Lung (tissue), 12 donors: ENCODE measurements around the gene BNIPL. TPM values are rescaled to one million over a fixed set of nuclear protein-coding genes. Genes with fewer than 3 reads are reported as not detected.

ENCODE experiments used
- ATAC-seq: fragments of 200-7000 bp; cut with Tn5 transposase; one replicate; pipeline ENCODE4 v1.9.1; 2020; ENCODE audit warnings: moderate number of reproducible peaks; ENCODE audit not compliant: insufficient read depth, low FRiP score
- DNase-seq, 3 donors: peaks; one replicate each; pipeline ENCODE4 v3.0.0-alpha.2; 2013 to 2017
- H3K27ac ChIP-seq, 2 donors: one replicate each; pipeline ENCODE4 v1.5.1; 2013; ENCODE audit warnings: mild to moderate bottlenecking in 2 of 2, moderate library complexity in 2 of 2, control low read depth in 1 of 2, inconsistent platforms in 1 of 2, low read depth in 1 of 2, low read length in 1 of 2
- H3K27me3 ChIP-seq, 3 donors: one replicate each; pipeline ENCODE4 v1.5.1; 2013; ENCODE audit warnings: low read length in 2 of 3; ENCODE audit not compliant: control insufficient read depth in 3 of 3, insufficient read depth in 3 of 3
- H3K36me3 ChIP-seq, 4 donors: one replicate each; pipeline ENCODE4 v1.5.1; 2013; ENCODE audit warnings: low read length in 4 of 4, mild to moderate bottlenecking in 1 of 4, moderate library complexity in 1 of 4; ENCODE audit not compliant: control insufficient read depth in 4 of 4, insufficient read depth in 4 of 4
- H3K4me1 ChIP-seq, 5 donors: one replicate each; pipeline ENCODE4 v1.5.1; 2013; ENCODE audit warnings: low read length in 5 of 5, mild to moderate bottlenecking in 2 of 5, moderate library complexity in 1 of 5; ENCODE audit not compliant: control insufficient read depth in 5 of 5, insufficient read depth in 5 of 5
- H3K4me3 ChIP-seq: one replicate; pipeline ENCODE4 v1.5.1; 2013; ENCODE audit warnings: mild to moderate bottlenecking, control low read depth, moderate library complexity
- H3K9ac ChIP-seq, 2 donors: one replicate each; pipeline ENCODE4 v1.5.1; 2013; ENCODE audit warnings: low read length in 2 of 2, control low read depth in 1 of 2; ENCODE audit not compliant: insufficient read depth in 1 of 2
- H3K9me3 ChIP-seq, 4 donors: one replicate each; pipeline ENCODE4 v1.5.1; 2013; ENCODE audit warnings: low read length in 3 of 4, mild to moderate bottlenecking in 1 of 4, moderate library complexity in 1 of 4; ENCODE audit not compliant: control insufficient read depth in 4 of 4, insufficient read depth in 3 of 4
- CTCF ChIP-seq: IDR thresholded peaks from 2 replicates; pipeline ENCODE4 v1.5.1; 2012; ENCODE audit warnings: mild to moderate bottlenecking; ENCODE audit errors: control extremely low read depth, extremely low read depth
- WGBS, 2 donors: extraction: QIAGEN DNeasy Blood & Tissue Kit; methylation state at CpG; one replicate each; pipeline ENCODE4 v1.1.7; 2013; 5-methylcytosine and 5-hydroxymethylcytosine counted together
- polyA plus RNA-seq, 2 donors: library from polyadenylated mRNA; stranded (reverse); fragments of 200-250 nt; gene quantifications; one replicate each; pipeline ENCODE4 v1.2.1, GENCODE V29; 2013
- total RNA-seq, 2 donors: library from RNA; depleted of rRNA in 1 of 2; stranded (reverse); fragments of >200 nt in 1 of 2; gene quantifications; one replicate each; pipeline ENCODE4 v1.2.1, GENCODE V29; 2014 to 2021
- donor health status: control.
- donor health status: control.
- donor health status: Bipolar disorder and iron deficiency.
- donor health status: healthy.
- donor health status: DM: yes; HTN: yes; CAD: no.

The BNIPL gene
- total and polyA plus RNA-seq, 4 donors, result 1.9 to 12.2 (median 5.7) TPM

GRCh38 chr1:151032164-151032563 is 4.2 kb upstream of the BNIPL start:
- WGBS, 2 donors, result 98% methylated on average over 8 of the region's 8 CpGs
- Histone ChIP-seq H3K4me1 (peaks cover 0 to 8% (median 0%) of the 10 kb centered on the region in 5 donors), H3K4me3 (no peak overlapping the region), H3K9ac (no peak overlapping the region), H3K36me3 (peaks cover 6 to 28% (median 23%) of the 10 kb centered on the region in 4 donors), H3K27ac (no peak overlapping the region), H3K27me3 (no peaks in the 10 kb centered on the region), H3K9me3 (no peaks in the 10 kb centered on the region)
- no peak for TF ChIP-seq CTCF
- ATAC-seq (no peak), DNase-seq (no peak)

GRCh38 chr1:151035167-151035566 is 1.2 kb upstream of the BNIPL start:
- Histone ChIP-seq H3K27ac (no peak overlapping the region), H3K4me1 (peaks cover 0 to 14% (median 0%) of the 10 kb centered on the region in 5 donors), H3K9ac (no peak overlapping the region), H3K36me3 (peaks cover 0 to 25% (median 13%) of the 10 kb centered on the region in 4 donors), H3K4me3 (no peak overlapping the region), H3K27me3 (no peaks in the 10 kb centered on the region), H3K9me3 (no peaks in the 10 kb centered on the region)
- ATAC-seq (no peak), DNase-seq (no peak)
- no peak for TF ChIP-seq CTCF
- 86 to 91% methylated on average over 3 of the region's 3 CpGs for WGBS, 2 donors

DNA sequence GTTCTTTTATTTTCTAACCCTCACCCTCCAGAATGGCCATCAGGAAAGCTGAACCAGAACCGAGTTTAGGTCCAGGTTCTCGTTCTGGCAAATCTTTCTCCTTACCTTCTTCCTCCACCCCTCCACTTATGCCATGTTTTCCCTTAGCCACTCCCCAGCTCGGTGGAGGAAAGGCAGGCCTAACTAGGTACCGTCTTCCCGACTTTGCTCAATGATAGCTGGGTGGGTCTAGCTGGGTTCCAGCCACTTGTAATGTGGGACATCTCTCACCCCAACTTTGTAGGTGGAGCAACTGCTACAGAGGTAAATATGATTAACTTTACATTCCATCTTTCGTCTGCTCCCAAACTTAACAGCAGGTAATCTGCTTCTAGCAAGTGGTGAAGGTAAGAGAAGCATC is 646 bp downstream of the BNIPL start:
- peaks cover 0 to 14% (median 0%) of the 10 kb centered on the region in 5 donors for H3K4me1 ChIP-seq
- no peak overlapping the region for H3K4me3 ChIP-seq
- ATAC-seq, result no peak
- TF ChIP-seq CTCF, result no peak
- no peak for DNase-seq
- H3K9me3 ChIP-seq, result no peaks in the 10 kb centered on the region
- no peaks in the 10 kb centered on the region for H3K27me3 ChIP-seq
- 67 to 83% methylated on average over 6 of the region's 6 CpGs for WGBS, 2 donors
- no peak overlapping the region for H3K9ac ChIP-seq
- peak overlapping the region in 1 of 2 donors; percentile 48 for H3K27ac ChIP-seq
- H3K36me3 ChIP-seq, result peaks cover 0 to 14% (median 10%) of the 10 kb centered on the region in 4 donors

- 91 to 96% methylated on average over 3 of the region's 3 CpGs for WGBS, 2 donors
- H3K36me3 ChIP-seq, result peaks cover 0 to 10% (median 5%) of the 10 kb centered on the region in 4 donors
- H3K4me1 ChIP-seq, result peaks cover 0 to 12% (median 0%) of the 10 kb centered on the region in 5 donors
- H3K9me3 ChIP-seq, result no peaks in the 10 kb centered on the region
- no peak overlapping the region for H3K9ac ChIP-seq
- no peak for TF ChIP-seq CTCF
- ATAC-seq, result no peak
- no peak overlapping the region for H3K27ac ChIP-seq
- H3K27me3 ChIP-seq, result no peaks in the 10 kb centered on the region
- no peak for DNase-seq
- H3K4me3 ChIP-seq, result no peak overlapping the region
Observed at GRCh38 chr1:151039521-151039920, 3.1 kb downstream of the BNIPL start.
